Chondrocyte (in vitro differentiated cells): ENCODE measurements around the gene ATP1A1. TPM values are rescaled to one million over a fixed set of nuclear protein-coding genes. Genes with fewer than 3 reads are reported as not detected.

Experiments
- DNase-seq: peaks from one replicate; pipeline ENCODE4 v3.0.0; 2021; ENCODE audit warnings: mixed read lengths, low spot score
- H3K27ac Mint-ChIP-seq: one replicate; pipeline ENCODE4 v1.8.0; 2021; ENCODE audit warnings: mild to moderate bottlenecking, moderate library complexity, mixed read lengths; ENCODE audit not compliant: unreplicated experiment
- H3K27me3 Mint-ChIP-seq: 2 replicates; pipeline ENCODE4 v1.8.0; 2021; ENCODE audit warnings: low read depth, mixed read lengths
- H3K36me3 Mint-ChIP-seq: 2 replicates; pipeline ENCODE4 v1.8.0; 2021; ENCODE audit warnings: low read depth, mixed read lengths
- H3K4me1 Mint-ChIP-seq: 2 replicates; pipeline ENCODE4 v1.8.0; 2021; ENCODE audit warnings: low read depth, mild to moderate bottlenecking, mixed read lengths
- H3K4me3 Mint-ChIP-seq: one replicate; pipeline ENCODE4 v1.8.0; 2021; ENCODE audit warnings: mild to moderate bottlenecking, moderate library complexity, mixed read lengths; ENCODE audit not compliant: unreplicated experiment
- H3K9me3 Mint-ChIP-seq: 2 replicates; pipeline ENCODE4 v1.8.0; 2021; ENCODE audit warnings: low read depth, mixed read lengths
- CTCF ChIP-seq: fragments of 200-600 bp; sonication (generic); IDR thresholded peaks from 2 replicates; pipeline ENCODE4 v1.5.0; 2021; ENCODE audit warnings: antibody characterized with exemption, mild to moderate bottlenecking, moderate library complexity
- total RNA-seq: library from RNA; stranded (reverse); gene quantifications from 3 replicates; pipeline ENCODE4 v1.2.1, GENCODE V29; 2021

ATP1A1 gene
- total RNA-seq, 1 donor from 2014 or later = 188 TPM

GRCh38 chr1:116345011-116345410 lies 28.0 kb upstream of the ATP1A1 start:
- DNase-seq = no peak
- peaks cover 9% of the 10 kb centered on the region for H3K9me3 Mint-ChIP-seq
- H3K27ac Mint-ChIP-seq = no peak overlapping the region
- no peak overlapping the region for H3K4me3 Mint-ChIP-seq
- H3K27me3 Mint-ChIP-seq = peaks cover 5% of the 10 kb centered on the region
- no peak for TF ChIP-seq CTCF
- H3K36me3 Mint-ChIP-seq = no peaks in the 10 kb centered on the region
- H3K4me1 Mint-ChIP-seq = no peaks in the 10 kb centered on the region

- no peaks in the 10 kb centered on the region for H3K36me3 Mint-ChIP-seq
- H3K27me3 Mint-ChIP-seq = peaks cover 5% of the 10 kb centered on the region
- no peaks in the 10 kb centered on the region for H3K4me1 Mint-ChIP-seq
- DNase-seq = no peak
- H3K27ac Mint-ChIP-seq = no peak overlapping the region
- H3K4me3 Mint-ChIP-seq = no peak overlapping the region
- peaks cover 9% of the 10 kb centered on the region for H3K9me3 Mint-ChIP-seq
- TF ChIP-seq CTCF = no peak
Measured at GRCh38 chr1:116345843-116346242, 27.2 kb upstream of the ATP1A1 start.

- no peak for TF ChIP-seq CTCF
- Mint-ChIP-seq H3K27ac (no peak overlapping the region), H3K36me3 (no peaks in the 10 kb centered on the region), H3K4me3 (no peak overlapping the region), H3K27me3 (peaks cover 5% of the 10 kb centered on the region), H3K4me1 (no peaks in the 10 kb centered on the region), H3K9me3 (peaks cover 9% of the 10 kb centered on the region)
- no peak for DNase-seq
Measured at GRCh38 chr1:116346943-116347673, 25.9 kb upstream of the ATP1A1 start.

- no peak for DNase-seq
- Mint-ChIP-seq H3K27ac (no peak overlapping the region), H3K4me3 (no peak overlapping the region), H3K4me1 (no peaks in the 10 kb centered on the region), H3K27me3 (peaks cover 5% of the 10 kb centered on the region), H3K36me3 (no peaks in the 10 kb centered on the region), H3K9me3 (peaks cover 9% of the 10 kb centered on the region)
- no peak for TF ChIP-seq CTCF
Measured at GRCh38 chr1:116347696-116348095, 25.3 kb upstream of the ATP1A1 start.

GRCh38 chr1:116350097-116350645 lies 22.9 kb upstream of the ATP1A1 start:
- H3K27ac Mint-ChIP-seq = no peak overlapping the region
- H3K4me1 Mint-ChIP-seq = no peaks in the 10 kb centered on the region
- no peaks in the 10 kb centered on the region for H3K36me3 Mint-ChIP-seq
- TF ChIP-seq CTCF = no peak
- DNase-seq = no peak
- peaks cover 9% of the 10 kb centered on the region for H3K9me3 Mint-ChIP-seq
- H3K4me3 Mint-ChIP-seq = no peak overlapping the region
- peaks cover 3% of the 10 kb centered on the region for H3K27me3 Mint-ChIP-seq
